Right renal pelvis (tissue), 4 donors: ENCODE data around the gene ITGA1. TPM values are rescaled to one million over a fixed set of nuclear protein-coding genes. Genes with fewer than 3 reads are reported as not detected.
A peak's percentile ranks its signal among the peaks of the same experiment; 100 is the strongest.
"Not testable (repeated sequence)": the region's sequence is repeated elsewhere in the genome, so short reads cannot be mapped to it uniquely, and the experiment has no call there.

Experiments
- DNase-seq, 4 donors: peaks; one replicate each; pipeline ENCODE4 v3.0.0-alpha.2; 2013; ENCODE audit warnings: low read depth in 4 of 4, low spot score in 3 of 4, missing footprints in 1 of 4
- polyA plus RNA-seq, 4 donors: library from polyadenylated mRNA; unstranded; fragments of 120-200 nt; gene quantifications; one replicate each; pipeline ENCODE4 v1.2.1, GENCODE V29; 2013; ENCODE audit not compliant: insufficient read length in 4 of 4

ITGA1 gene
- polyA plus RNA-seq, 4 donors = 47.6 to 63.5 (median 58.8) TPM

DNA sequence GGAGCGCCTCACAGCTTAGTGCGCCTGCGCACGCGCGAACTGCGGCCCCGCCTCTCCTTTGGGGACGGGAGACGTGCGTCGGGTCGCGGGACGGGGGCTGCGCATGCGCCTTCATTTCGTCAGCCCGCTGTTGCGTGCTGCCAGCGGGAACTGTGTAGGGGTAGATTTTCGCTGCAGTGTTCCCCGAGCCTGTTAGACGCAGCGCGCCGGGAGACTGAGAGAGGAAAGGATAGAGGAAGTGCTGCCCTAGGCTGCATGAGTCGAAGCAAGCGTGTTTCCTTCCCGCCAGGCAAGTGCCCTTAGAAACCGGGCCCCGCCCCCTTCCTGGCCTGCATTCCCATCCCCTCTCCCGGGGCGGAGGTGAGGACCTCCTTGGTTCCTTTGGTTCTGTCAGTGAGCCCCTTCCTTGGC, 12.3 kb downstream of the ITGA1 start:
- DNase-seq = peak; percentile 89 to 94 (median 90)

DNA sequence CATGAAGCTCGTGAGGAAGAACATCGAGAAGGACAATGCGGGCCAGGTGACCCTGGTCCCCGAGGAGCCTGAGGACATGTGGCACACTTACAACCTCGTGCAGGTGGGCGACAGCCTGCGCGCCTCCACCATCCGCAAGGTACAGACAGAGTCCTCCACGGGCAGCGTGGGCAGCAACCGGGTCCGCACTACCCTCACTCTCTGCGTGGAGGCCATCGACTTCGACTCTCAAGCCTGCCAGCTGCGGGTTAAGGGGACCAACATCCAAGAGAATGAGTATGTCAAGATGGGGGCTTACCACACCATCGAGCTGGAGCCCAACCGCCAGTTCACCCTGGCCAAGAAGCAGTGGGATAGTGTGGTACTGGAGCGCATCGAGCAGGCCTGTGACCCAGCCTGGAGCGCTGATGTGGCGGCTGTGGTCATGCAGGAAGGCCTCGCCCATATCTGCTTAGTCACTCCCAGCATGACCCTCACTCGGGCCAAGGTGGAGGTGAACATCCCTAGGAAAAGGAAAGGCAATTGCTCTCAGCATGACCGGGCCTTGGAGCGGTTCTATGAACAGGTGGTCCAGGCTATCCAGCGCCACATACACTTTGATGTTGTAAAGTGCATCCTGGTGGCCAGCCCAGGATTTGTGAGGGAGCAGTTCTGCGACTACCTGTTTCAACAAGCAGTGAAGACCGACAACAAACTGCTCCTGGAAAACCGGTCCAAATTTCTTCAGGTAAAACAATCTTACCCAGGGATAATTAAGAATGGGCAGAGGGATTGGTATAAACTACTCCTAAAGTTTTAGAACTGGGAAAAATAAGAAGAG, 12.9 kb downstream of the ITGA1 start:
- no peak for DNase-seq

DNA sequence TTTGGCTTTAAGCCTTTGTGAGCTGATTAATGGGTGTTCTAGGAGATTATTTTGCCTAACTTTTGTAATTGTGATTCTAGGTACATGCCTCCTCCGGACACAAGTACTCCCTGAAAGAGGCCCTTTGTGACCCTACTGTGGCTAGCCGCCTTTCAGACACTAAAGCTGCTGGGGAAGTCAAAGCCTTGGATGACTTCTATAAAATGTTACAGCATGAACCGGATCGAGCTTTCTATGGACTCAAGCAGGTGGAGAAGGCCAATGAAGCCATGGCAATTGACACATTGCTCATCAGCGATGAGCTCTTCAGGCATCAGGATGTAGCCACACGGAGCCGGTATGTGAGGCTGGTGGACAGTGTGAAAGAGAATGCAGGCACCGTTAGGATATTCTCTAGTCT, 13.6 kb downstream of the ITGA1 start:
- DNase-seq = no peak

DNA sequence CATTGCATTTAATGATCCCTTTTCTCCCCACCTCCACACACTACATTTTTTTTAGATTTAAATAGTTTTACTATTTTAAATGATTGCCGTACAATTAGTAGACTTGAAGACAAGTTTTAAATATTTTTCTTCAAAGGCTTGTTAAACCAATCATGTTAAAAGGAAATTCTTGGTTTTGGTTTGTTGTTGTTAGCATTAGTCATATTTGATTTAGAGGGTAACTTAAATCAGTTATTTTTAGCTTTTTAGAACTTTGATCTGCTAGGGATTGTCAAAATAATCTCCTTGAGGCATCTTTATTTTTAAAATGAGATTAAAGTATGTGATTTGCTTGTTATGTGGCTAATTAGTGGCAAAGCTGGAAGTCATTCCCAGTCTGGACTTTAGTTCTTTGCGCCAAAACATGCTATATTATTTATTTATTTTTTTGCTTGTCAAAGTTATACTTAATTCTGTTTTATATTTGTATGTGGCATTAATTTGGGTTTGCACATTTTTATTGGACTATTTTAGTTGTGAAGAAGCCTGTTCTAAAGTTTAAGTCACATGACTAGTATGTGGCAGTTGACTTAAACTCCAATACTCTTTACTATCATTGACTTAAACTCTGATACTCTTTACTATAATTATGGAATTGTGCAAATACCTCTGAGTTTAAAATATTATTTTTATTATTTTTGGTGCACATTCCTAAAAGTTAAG, 14.7 kb downstream of the ITGA1 start:
- no peak for DNase-seq

DNA sequence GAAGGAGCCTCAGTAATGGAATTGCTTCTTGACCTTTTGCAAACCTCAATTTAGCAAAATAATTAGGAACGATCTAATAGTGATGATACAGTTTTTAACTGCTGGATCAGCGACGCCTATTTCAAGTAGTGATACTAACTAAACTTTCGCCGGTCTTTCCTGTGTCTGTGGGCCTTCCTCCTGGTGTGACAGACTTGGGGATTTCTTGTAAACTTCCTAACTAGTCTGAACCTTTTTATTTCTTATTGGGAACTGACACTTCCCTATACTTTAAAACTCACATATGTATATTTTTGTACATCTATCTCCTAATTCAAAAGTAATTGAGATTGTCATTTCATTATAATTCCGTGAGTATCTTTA, 15.2 kb downstream of the ITGA1 start:
- no peak for DNase-seq

DNA sequence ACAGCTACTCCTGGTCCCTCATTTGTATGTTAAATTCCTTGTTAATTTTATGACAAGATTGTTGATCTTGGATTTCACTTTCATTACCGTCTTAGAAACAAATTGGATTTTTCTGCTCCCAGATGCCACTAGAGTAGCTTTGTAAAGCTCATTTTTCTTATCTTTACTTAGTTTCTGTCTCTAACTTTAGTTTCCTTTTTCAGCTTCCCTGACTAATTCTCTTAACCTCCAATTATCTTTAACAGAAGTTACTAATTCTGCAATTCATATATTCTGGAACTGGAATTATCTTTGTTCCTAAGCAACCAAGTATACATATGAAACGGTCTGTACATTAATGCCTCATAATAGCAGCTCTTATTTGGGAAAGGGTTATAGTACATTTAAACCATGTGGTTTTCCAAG, 16.7 kb downstream of the ITGA1 start:
- no peak for DNase-seq

DNA sequence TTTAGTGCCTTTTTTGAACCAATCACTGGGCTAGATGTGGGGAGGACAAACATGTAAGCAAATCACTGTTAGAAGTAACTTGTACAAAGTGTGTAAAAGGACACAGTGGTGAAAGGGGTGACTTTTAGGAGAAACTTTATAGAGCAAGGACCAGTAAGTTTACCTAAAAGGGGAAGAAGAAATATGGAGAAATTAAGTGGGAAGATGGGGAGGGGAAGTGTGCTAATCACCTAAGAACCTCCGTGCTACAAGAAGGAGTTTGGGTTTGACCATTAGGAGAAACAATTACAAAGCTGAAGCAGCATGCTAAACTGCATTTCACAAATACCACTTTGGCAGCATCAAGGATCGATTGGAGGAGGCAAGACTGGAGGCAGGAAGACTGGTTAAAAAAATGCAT, 17.3 kb downstream of the ITGA1 start:
- no peak for DNase-seq

DNA sequence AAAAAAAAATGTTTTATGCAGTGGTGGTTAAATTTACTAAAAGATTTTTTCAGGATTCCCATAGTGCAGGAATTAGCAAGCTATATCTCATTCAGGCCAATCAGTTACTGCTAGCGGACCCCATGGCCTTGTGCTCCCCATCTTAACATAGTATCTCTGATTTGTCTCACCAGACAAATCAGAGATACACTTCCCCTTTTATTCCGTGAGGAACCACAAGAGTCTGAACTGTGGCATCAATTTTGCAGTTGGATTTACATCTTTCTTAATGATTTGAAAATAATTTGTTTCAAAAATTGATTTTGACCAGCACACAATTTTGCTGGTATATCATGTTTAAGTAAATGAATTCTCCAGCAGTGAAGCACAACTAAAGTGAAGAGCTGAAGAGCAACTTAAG, 17.9 kb downstream of the ITGA1 start:
- no peak for DNase-seq

DNA sequence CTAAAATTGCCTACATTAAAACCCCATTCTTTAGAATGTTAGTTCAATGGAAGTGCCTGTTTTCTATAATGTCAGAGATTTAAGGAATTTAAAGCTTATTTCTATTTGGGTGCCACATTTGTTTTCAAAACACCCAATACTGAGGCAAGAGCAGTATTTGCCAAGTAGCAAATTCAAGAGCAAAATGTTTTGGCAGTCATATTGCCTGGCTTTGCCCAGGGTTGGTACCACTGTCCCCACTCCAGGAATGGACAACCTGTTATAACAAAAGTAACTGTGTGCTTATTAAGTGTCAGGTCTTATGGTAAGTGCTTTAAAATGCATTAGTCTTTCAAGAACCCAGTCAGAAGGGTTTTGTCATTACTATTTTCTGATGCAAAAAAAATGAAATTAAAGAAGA, 19.3 kb downstream of the ITGA1 start:
- DNase-seq = no peak

DNA sequence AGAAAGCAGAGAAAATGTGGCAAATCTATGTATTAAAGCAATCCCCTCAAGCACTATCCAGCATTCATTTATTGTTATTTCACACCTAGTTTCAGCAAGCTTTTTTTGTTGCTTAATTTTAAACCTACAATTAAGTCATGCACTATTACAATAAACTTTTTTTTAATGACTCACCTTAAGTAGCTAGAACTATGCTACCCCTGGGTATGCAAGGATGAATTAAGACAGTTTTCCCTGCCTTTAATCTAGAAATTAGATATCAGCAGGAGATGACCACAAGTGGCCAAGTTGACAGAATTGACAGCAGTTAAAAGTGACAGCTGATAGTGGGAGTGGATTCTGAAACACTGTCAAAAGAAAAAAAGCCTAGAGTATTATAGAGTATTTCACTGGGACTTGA, 20.0 kb downstream of the ITGA1 start:
- no peak for DNase-seq

DNA sequence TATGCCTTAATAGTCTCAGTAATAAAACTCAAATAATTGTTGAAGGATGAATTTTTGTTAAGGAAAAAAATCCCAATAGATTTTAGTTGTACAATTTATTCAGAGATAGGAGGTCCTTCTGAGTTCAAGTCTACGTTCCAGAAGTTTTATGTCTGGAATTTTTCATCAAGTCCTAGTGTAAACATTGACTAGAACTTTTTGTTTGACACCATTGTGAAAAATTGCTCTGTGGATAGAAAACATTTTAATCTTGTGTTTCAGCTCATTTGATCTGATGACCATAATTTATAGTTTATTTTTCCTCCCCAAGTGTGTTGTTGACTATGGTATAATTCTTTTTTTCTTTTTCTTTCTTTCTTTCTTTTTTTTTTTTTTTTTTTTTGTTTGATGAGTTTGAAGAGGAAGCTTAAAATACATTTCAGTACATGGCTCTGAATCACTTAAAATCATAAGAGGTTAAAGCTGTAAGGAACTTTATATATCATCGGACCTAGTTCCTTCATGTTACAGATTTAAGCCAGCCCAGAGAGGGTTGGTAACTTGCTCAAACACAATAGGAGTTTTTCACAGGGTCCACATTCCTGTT, 20.7 kb downstream of the ITGA1 start:
- peak in 1 of 4 donors; percentile 56 for DNase-seq

DNA sequence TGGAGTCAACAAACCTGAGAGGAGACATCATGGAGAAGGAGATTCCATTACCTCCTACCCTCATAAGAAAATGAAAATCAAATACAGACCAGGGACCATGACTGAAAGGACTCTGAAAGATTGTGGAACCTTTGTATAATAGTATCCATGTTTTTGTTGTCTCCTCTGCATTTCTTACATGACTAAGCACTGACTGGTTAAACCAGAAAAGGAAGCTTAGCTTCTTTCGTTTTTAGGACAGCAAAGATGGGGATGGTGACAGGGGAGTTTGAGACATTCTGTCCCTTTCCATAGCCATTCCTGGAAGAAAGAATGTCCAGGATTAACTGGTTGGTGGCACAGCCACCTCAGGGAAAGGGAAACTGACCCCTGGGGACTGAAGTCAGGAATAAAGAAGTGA, 22.2 kb downstream of the ITGA1 start:
- no peak for DNase-seq

DNA sequence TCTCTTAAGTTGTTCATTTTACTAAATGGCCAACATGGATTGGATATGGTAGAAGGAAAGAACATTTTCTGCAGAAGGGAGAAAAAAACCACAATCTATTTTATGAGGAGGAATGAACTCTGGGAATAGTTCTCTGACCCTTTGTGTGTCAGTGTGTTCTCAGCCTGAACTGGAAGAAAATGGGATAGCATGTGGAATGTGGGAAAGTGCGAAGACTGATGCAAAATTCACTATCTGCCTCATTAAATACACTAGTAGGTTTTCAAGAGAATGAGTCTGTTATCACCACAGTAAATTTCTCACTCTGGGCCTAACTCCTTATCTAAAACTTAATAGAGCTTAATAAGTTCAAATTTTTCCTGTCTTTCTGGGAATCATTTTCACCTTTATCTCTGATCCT, 22.7 kb downstream of the ITGA1 start:
- no peak for DNase-seq

DNA sequence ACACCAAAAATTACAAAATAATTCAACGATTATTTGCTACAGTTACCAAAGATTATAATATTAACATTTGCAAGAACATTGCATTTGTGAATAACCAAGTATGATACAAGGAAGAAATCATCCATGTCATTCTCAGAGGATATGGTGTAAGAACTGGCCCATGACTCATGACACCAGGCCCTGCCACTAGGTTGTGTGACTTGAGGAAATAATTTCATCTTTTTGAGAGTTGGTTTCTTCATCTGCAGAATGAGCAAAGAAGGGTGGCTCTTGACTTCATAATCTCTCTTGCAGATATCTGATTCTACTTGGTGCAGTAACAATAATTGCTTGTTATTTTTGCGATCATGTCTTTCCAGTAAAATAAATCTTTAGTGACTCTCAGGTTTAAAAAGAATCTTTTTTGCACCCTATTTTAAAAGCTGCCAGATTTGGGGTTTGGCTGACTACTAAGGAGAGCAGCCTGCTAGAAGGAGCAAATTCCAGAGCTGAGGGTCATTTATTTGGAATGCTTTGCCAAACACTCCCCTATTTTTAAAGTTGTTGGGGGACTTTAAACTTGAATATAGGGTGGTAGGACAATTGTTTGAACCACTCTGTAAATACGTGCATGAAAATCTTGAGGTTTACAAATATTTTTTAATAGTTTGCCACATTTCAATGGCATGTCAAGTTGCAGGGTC, 23.5 kb downstream of the ITGA1 start:
- no peak for DNase-seq

DNA sequence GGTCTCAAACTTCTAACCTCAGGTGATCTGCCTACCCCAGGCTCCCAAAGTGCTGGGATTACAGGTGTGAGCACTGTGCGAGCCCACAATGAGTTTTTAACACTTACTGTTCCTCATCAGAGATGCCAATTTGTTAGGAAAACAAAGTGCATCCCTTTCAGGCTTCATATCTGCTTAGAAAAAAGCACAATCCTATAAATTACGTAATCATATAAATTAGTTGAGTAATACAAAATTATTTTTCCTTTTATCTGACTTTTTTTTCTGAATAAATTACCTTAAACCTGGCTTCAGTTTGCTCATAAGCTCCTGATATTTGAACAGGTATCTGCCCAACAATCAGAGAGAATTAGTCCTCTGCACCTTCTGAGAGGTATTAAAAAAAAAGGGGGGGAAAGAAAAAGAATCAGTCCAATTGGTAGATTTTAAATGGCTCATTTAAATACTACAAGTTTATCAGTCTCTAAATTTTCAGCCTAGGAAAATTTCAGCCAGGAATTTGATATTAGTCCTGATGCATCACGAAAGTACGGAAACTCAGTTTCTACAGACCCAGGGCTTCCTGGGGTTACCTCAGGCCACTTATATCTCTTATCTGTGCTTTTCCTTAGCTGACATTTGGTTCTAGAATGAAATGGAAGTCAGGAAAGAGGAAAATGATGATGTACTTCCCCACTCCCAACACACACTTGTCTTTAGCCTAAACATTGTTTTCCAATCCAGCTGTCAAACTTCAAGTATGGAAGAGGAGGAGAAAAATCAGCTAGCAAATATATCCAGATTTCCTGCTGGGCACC, 26.8 kb downstream of the ITGA1 start:
- DNase-seq = no peak

DNA sequence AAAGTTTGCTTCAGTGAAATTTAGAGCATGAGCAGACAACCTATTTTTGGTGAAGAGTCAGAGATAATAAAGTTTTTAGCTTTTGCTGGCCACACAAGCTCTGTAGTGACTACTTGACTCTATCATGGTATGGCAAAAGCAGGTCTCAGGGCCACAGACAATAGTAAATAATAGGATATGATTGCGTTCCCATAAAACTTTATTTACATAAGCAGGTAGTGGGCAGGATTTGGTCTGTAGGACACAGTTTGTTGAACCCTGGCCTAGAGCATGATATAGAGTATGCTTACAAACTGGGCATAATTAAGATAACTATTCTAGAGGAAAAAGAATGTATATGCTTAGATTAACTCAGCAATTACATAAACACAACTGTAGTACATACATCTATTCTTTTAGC, 30.1 kb downstream of the ITGA1 start:
- DNase-seq = no peak

DNA sequence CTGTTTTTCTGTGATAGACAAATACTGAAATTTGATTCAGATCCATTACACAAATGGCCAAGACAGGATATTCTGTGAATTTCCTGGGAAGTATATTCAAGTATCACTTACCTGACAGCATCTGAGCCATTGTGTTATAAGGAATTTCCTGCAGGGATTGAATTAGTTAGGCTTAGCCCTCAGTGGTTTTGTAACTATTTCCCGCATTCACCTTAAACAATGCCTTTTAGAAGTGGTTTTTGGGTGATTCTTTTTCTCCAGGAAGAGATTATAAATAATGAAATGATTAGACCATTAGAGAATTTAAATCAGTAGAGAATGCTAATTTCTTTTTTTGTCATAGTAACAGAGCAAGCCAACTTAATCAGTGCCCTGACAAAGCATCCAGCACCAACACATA, 30.6 kb downstream of the ITGA1 start:
- DNase-seq = no peak

DNA sequence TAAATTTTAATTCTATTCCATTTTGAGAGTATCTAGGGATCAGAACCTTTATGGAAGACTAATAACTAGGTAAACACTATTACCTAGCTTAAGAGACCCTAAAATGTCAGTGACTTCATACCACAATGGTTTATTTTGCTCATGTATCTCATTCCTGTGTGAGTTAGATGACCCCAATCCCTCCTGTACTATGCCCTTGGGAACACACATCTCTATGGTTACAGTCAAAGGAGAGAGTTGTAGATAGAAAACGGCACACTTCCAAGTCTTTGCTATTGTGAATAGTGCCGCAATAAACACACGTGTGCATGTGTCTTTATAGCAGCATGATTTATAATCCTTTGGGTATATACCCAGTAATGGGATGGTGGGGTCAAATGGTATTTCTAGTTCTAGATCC, 31.1 kb downstream of the ITGA1 start:
- not testable (repeated sequence) for DNase-seq

DNA sequence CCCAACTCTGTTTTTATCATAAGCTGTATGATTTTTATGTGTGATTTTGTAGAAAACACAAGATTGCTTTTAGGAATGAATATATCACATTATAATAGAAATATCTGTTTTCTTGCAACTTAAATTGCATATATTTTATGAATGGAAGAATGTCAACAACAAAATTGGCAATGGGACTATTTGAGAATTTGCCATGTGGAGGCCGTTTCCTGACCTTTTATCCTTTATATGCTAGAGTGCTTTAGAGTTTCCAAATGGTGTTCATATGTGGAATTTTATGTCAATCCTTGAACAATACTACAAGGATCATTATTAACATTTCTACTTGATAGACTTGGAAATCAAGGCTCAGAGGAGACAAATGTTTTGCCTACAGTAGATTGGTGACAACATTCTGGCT, 34.2 kb downstream of the ITGA1 start:
- no peak for DNase-seq

DNA sequence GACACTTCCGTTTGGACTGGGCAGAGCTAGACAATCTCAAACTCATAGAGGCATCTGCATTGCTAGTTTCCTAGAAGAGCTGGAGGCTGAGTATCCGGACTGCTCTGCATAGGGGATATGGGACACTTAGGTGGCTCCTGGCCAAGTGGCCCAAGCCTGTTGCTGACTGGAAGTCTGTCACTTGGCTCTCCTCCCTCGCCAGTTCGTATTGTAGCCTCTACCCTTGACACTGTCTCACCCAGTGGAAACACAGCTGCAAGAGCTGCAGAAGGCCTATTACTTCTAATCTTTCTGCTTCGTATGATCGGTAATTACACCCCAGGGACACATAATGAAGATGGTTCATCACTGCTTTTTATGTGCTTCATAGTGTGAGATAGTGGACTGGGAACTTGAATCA, 34.7 kb downstream of the ITGA1 start:
- DNase-seq = no peak

DNA sequence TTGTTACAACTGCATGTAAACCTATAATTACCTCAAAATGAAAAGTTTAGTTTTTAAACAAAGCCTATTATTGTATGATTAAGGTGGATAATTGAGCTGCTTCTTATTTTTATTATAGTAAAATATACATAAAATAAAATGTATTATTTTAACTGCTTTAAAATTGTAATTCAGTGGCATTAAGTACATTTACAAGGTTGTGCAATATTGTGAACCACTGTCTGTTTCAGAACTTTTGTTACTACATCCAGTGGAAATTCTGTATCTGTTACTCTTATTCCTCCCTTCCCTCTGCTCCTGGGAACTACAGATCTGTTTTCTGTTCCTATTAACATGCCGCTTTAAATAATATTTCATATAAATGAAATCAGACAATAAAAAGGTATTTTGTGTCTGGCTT, 37.1 kb downstream of the ITGA1 start:
- no peak for DNase-seq
